Memory B cell (primary cell): ENCODE results near the gene ARFGAP2.

Experiments
- ATAC-seq: fragments of 150-1000 bp; cut with Tn5 transposase; 2 replicates; pipeline ENCODE4 v1.10.0; 2021; ENCODE audit warnings: low read depth, mild to moderate bottlenecking, moderate library complexity
- DNase-seq, 2 donors: peaks; one replicate each; pipeline ENCODE4 v3.0.0; 2022; ENCODE audit warnings: low spot score in 2 of 2
- H3K27ac Mint-ChIP-seq: one replicate; pipeline ENCODE4 v1.8.0; 2022; ENCODE audit warnings: mild to moderate bottlenecking, moderate library complexity, mixed read lengths
- H3K27me3 Mint-ChIP-seq: one replicate; pipeline ENCODE4 v1.8.0; 2022; ENCODE audit warnings: mixed read lengths
- H3K36me3 Mint-ChIP-seq: one replicate; pipeline ENCODE4 v1.8.0; 2022; ENCODE audit warnings: mild to moderate bottlenecking, mixed read lengths
- H3K4me1 Mint-ChIP-seq: one replicate; pipeline ENCODE4 v1.8.0; 2022; ENCODE audit warnings: mixed read lengths
- H3K4me3 Mint-ChIP-seq: one replicate; pipeline ENCODE4 v1.8.0; 2022; ENCODE audit warnings: mild to moderate bottlenecking, moderate library complexity, mixed read lengths
- H3K9me3 Mint-ChIP-seq: one replicate; pipeline ENCODE4 v1.8.0; 2022; ENCODE audit warnings: mixed read lengths

Gene ARFGAP2

GRCh38 chr11:47171061-47171838, 5.4 kb downstream of the ARFGAP2 start:
- Mint-ChIP-seq H3K4me3 (no peak overlapping the region), H3K27me3 (no peaks in the 10 kb centered on the region), H3K4me1 (peaks cover 16% of the 10 kb centered on the region), H3K9me3 (no peaks in the 10 kb centered on the region), H3K36me3 (peaks cover 13% of the 10 kb centered on the region), H3K27ac (peak overlapping the region; percentile 75)
- ATAC-seq = no peak
- no peak for DNase-seq

DNA sequence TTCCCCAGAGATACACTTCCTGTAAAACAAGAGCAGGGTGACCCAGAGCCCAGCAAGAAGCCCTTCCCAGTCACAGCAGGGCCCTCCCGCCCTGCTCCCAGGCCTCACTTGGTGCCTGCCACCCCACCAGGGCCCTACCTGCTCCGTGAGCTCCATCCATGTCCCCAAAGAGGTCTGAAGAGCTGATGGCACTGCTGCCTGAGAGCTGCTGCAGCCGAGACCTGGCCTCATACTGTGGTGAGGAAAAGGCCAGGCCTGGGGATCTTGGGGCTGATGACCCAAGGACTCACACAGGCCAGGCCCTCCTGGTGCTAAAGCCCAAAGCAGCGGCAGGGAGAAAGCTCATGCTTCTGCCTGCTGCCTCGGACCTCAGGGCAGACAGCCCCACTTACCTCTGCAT, 10.3 kb downstream of the ARFGAP2 start:
- H3K4me1 Mint-ChIP-seq = peaks cover 2% of the 10 kb centered on the region
- no peaks in the 10 kb centered on the region for H3K27me3 Mint-ChIP-seq
- no peak overlapping the region for H3K4me3 Mint-ChIP-seq
- no peak overlapping the region for H3K27ac Mint-ChIP-seq
- DNase-seq (no peak), ATAC-seq (no peak)
- no peaks in the 10 kb centered on the region for H3K9me3 Mint-ChIP-seq
- H3K36me3 Mint-ChIP-seq = peaks cover 7% of the 10 kb centered on the region

GRCh38 chr11:47165253-47165840, 11.3 kb downstream of the ARFGAP2 start:
- peaks cover 3% of the 10 kb centered on the region for H3K36me3 Mint-ChIP-seq
- H3K9me3 Mint-ChIP-seq = no peaks in the 10 kb centered on the region
- DNase-seq (no peak), ATAC-seq (no peak)
- H3K4me3 Mint-ChIP-seq = no peak overlapping the region
- H3K27me3 Mint-ChIP-seq = no peaks in the 10 kb centered on the region
- H3K27ac Mint-ChIP-seq = no peak overlapping the region
- H3K4me1 Mint-ChIP-seq = peaks cover 2% of the 10 kb centered on the region

GRCh38 chr11:47164321-47164720, 12.4 kb downstream of the ARFGAP2 start:
- DNase-seq (no peak), ATAC-seq (no peak)
- H3K27me3 Mint-ChIP-seq = no peaks in the 10 kb centered on the region
- peaks cover 2% of the 10 kb centered on the region for H3K4me1 Mint-ChIP-seq
- no peak overlapping the region for H3K27ac Mint-ChIP-seq
- peaks cover 3% of the 10 kb centered on the region for H3K36me3 Mint-ChIP-seq
- no peaks in the 10 kb centered on the region for H3K9me3 Mint-ChIP-seq
- H3K4me3 Mint-ChIP-seq = no peak overlapping the region

DNA sequence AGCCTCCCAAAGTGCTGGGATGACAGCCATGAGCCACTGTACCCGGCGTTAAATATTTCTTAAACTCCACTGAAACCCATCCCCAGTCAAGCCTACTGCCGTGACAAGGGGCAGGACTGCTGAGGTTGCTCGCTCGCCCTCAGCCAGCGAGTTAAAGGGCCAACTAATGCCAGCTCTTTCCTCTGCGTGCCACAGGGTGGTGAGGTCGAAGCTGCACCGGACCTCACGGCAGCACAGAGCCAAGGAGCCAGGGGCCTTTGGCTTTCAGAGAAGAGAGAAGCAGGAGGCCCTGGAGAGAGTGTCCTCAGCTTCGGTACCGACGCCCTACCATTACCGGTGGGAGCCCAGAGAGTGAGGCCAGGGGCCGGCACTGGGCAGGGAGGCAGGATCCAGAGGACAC, 12.8 kb downstream of the ARFGAP2 start:
- DNase-seq (no peak), ATAC-seq (no peak)
- Mint-ChIP-seq H3K9me3 (no peaks in the 10 kb centered on the region), H3K27ac (no peak overlapping the region), H3K27me3 (no peaks in the 10 kb centered on the region), H3K4me3 (no peak overlapping the region), H3K36me3 (peaks cover 3% of the 10 kb centered on the region), H3K4me1 (peaks cover 2% of the 10 kb centered on the region)

- no peaks in the 10 kb centered on the region for H3K9me3 Mint-ChIP-seq
- peaks cover 3% of the 10 kb centered on the region for H3K36me3 Mint-ChIP-seq
- DNase-seq (no peak), ATAC-seq (no peak)
- no peaks in the 10 kb centered on the region for H3K27me3 Mint-ChIP-seq
- H3K4me1 Mint-ChIP-seq = peaks cover 2% of the 10 kb centered on the region
- no peak overlapping the region for H3K27ac Mint-ChIP-seq
- H3K4me3 Mint-ChIP-seq = no peak overlapping the region
Observed at GRCh38 chr11:47163193-47163592, 13.5 kb downstream of the ARFGAP2 start.

DNA sequence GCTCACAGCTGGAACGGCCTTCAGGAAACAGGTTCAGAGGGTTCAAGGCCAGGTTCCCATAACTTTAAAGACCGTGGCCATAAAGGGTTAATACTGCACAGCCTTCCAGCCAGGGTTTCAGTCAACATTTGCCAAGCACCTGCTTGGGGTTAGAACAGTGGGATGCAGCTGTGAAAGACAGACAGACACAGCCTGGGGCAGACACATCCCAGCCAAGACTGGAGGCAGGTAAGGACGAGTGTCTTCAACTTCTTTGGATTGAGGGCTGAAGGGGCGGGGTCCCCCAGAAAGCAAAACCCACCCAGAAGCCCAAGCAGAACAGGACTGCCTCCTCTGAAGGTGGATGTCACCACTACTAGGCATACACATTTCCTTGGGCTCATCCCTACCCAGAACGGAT, 14.3 kb downstream of the ARFGAP2 start:
- peaks cover 3% of the 10 kb centered on the region for H3K36me3 Mint-ChIP-seq
- ATAC-seq = no peak
- no peak overlapping the region for H3K27ac Mint-ChIP-seq
- no peak for DNase-seq
- H3K4me3 Mint-ChIP-seq = no peak overlapping the region
- peaks cover 2% of the 10 kb centered on the region for H3K4me1 Mint-ChIP-seq
- no peaks in the 10 kb centered on the region for H3K27me3 Mint-ChIP-seq
- H3K9me3 Mint-ChIP-seq = no peaks in the 10 kb centered on the region

GRCh38 chr11:47161890-47162289, 14.8 kb downstream of the ARFGAP2 start:
- Mint-ChIP-seq H3K36me3 (peaks cover 3% of the 10 kb centered on the region), H3K27ac (no peak overlapping the region), H3K4me1 (peaks cover 2% of the 10 kb centered on the region), H3K4me3 (no peak overlapping the region), H3K9me3 (no peaks in the 10 kb centered on the region), H3K27me3 (no peaks in the 10 kb centered on the region)
- DNase-seq (no peak), ATAC-seq (no peak)

DNA sequence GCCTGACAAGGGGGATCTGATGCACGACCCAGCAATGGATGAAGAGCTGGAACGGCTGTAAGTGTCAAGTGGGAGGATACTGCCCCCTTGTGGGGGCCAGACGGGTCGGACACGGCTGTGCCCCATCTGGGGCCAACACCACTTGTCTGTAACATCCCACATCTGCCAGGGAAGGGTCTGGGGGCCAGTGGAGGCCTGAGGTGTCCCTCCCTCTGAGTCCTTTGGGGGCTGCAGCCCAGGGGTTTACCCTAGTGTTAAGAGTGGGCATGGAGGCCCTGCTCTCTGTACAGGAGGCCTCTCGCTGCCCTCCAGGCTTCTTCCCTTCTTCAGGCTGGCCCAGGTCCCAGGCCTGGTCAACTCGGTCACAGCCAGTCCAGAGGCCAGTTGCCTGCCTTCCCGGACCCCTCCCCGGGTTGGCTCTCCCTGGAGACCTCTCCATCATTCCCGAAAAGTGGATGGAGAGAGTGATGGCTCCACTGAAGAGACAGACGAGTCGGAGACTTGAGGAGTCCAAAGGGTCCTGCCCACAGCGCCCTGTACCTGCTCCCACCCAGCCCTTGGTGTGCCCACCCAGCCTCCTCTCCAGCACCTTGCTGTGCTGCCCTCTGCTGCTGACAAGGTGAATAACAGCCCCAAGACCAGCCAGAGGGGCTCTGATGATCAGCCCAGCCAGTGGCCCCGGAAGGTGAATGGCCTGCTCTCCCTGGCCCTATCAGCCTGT, 15.4 kb downstream of the ARFGAP2 start:
- no peak overlapping the region for H3K4me3 Mint-ChIP-seq
- H3K27ac Mint-ChIP-seq = no peak overlapping the region
- no peaks in the 10 kb centered on the region for H3K27me3 Mint-ChIP-seq
- H3K4me1 Mint-ChIP-seq = peaks cover 2% of the 10 kb centered on the region
- no peaks in the 10 kb centered on the region for H3K9me3 Mint-ChIP-seq
- ATAC-seq (peak; percentile 90), DNase-seq (peak; percentile 50 to 59)
- peaks cover 3% of the 10 kb centered on the region for H3K36me3 Mint-ChIP-seq

DNA sequence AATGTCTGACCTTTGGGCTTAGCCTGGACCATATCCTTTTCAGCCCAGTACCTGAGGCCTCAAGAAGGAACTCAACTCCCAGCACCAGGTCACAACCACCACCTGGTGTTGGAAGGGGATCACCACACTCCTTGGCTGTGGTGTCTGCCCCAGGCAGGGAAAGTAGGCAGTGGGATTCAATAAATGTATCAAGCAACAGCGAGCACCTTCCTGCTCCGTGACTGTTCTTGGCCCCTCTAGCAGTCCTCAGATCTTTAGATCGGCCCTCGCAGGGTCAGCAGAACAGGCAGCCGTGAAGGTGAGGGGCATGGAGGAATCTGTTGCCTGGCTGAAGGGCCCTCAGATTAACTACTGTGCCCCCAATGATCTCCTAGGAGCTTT, 15.9 kb downstream of the ARFGAP2 start:
- H3K4me1 Mint-ChIP-seq = peaks cover 2% of the 10 kb centered on the region

DNA sequence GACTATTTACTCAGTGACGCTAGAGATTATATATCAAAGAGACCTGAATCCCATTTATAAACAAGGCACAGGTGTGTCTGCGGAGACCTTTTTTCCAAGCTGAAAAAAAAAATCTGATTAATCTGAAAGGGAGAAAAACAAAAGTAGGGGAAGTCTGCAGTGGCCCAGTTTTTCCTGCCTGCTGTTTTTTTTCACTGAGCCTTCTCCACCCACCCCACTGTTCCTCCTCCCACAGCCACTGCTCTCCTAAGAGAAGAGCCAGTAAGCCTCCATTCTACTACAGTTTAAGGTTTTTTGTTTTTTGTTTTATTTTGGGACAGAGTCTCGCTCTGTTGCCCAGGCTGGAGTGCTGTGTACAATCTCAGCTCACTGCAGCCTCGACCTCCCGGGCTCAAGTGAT, 18.4 kb downstream of the ARFGAP2 start:
- ATAC-seq = no peak
- no peak for DNase-seq
- H3K4me3 Mint-ChIP-seq = no peak overlapping the region
- H3K27me3 Mint-ChIP-seq = no peaks in the 10 kb centered on the region
- H3K27ac Mint-ChIP-seq = no peak overlapping the region
- peaks cover 10% of the 10 kb centered on the region for H3K4me1 Mint-ChIP-seq
- H3K9me3 Mint-ChIP-seq = no peaks in the 10 kb centered on the region
- H3K36me3 Mint-ChIP-seq = peaks cover 2% of the 10 kb centered on the region

More for the DNA sequence above, 15.9 kb downstream of the ARFGAP2 start:
- Mint-ChIP-seq H3K9me3 (no peaks in the 10 kb centered on the region), H3K4me3 (no peak overlapping the region), H3K36me3 (peaks cover 3% of the 10 kb centered on the region), H3K27me3 (no peaks in the 10 kb centered on the region), H3K27ac (no peak overlapping the region)
- peak; percentile 7 for ATAC-seq
- no peak for DNase-seq

DNA sequence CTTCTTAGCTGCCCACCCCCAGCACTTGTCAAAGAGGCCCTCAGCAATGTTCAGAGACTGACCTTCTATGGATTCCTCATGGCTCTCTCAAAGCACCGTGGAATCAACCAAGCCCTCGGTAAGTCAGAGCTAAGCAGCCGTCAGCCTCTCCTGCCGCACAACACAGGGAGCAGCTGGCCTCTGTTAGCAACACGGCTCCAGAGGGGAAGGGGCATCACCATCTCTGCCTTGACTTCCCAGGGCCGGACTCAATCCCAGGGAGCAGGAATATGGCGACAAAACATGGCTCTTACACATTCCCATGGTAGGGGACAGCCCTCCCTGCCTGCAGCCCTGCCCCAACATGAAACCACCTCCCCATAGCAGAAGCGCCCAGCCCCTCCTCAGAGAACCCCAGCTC, 18.9 kb downstream of the ARFGAP2 start:
- no peak overlapping the region for H3K27ac Mint-ChIP-seq
- peaks cover 2% of the 10 kb centered on the region for H3K36me3 Mint-ChIP-seq

GRCh38 chr11:47156951-47157350, 19.7 kb downstream of the ARFGAP2 start:
- no peaks in the 10 kb centered on the region for H3K9me3 Mint-ChIP-seq
- peaks cover 2% of the 10 kb centered on the region for H3K36me3 Mint-ChIP-seq
- DNase-seq (no peak), ATAC-seq (no peak)
- H3K27ac Mint-ChIP-seq = no peak overlapping the region
- H3K4me3 Mint-ChIP-seq = no peak overlapping the region
- H3K4me1 Mint-ChIP-seq = peaks cover 19% of the 10 kb centered on the region
- H3K27me3 Mint-ChIP-seq = no peaks in the 10 kb centered on the region

More for the DNA sequence above, 18.9 kb downstream of the ARFGAP2 start:
- no peak for DNase-seq
- Mint-ChIP-seq H3K4me3 (no peak overlapping the region), H3K27me3 (no peaks in the 10 kb centered on the region), H3K4me1 (peaks cover 14% of the 10 kb centered on the region), H3K9me3 (no peaks in the 10 kb centered on the region)
- ATAC-seq = no peak

DNA sequence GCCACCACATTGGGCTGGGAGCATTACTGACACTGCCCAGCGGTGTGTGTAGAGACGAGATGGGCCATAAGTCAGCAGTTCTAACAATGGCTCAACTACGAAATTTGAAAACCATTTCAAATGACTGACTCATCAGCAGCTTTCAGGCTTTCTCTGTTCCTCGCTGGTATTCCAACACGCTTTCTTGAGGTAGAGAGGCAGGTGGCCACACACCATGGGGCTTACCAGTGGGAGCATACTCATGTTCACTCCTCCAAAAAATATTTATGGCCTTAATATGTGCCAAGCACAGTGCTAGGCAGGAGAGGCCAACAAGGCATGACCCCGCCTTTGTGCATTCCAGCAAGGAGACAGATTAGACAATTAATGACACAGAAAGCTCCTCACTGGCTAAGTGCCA, 20.3 kb downstream of the ARFGAP2 start:
- peaks cover 2% of the 10 kb centered on the region for H3K36me3 Mint-ChIP-seq
- no peak overlapping the region for H3K27ac Mint-ChIP-seq

More for the DNA sequence above, 20.3 kb downstream of the ARFGAP2 start:
- Mint-ChIP-seq H3K4me3 (no peak overlapping the region), H3K27me3 (no peaks in the 10 kb centered on the region), H3K4me1 (peaks cover 21% of the 10 kb centered on the region), H3K9me3 (no peaks in the 10 kb centered on the region)
- no peak for ATAC-seq
- no peak for DNase-seq
